Sigmoid colon (tissue), 7 donors: ENCODE measurements around the gene NUCKS1. TPM values are rescaled to one million over a fixed set of nuclear protein-coding genes. Genes with fewer than 3 reads are reported as not detected.

Experiments used
- DNase-seq: peaks from one replicate; pipeline ENCODE4 v3.0.0-alpha.2; 2019
- H3K27ac ChIP-seq, 4 donors: fragments of 200-600 bp; sonication (generic); one replicate each; pipeline ENCODE4 v1.5.1; 2016 to 2019; ENCODE audit warnings: mild to moderate bottlenecking in 1 of 4
- H3K27me3 ChIP-seq, 3 donors: fragments of 200-600 bp; sonication (generic); one replicate each; pipeline ENCODE4 v1.5.1; 2019; ENCODE audit warnings: mild to moderate bottlenecking in 1 of 3
- H3K36me3 ChIP-seq, 4 donors: fragments of 200-600 bp; sonication (generic); one replicate each; pipeline ENCODE4 v1.5.1; 2016 to 2019
- H3K4me1 ChIP-seq, 4 donors: fragments of 200-600 bp; sonication (generic); one replicate each; pipeline ENCODE4 v1.5.1; 2017 to 2019
- H3K4me3 ChIP-seq, 4 donors: fragments of 200-600 bp; sonication (generic); one replicate each; pipeline ENCODE4 v1.5.1; 2017 to 2019; ENCODE audit warnings: mild to moderate bottlenecking in 2 of 4, moderate library complexity in 1 of 4
- H3K9me3 ChIP-seq, 4 donors: fragments of 200-600 bp in 3 of 4; sonication (generic) in 3 of 4; one replicate each; pipeline versions ENCODE4 v1.5.1 to v1.6.1; 2013 to 2019
- CTCF ChIP-seq, 4 experiments: fragments of 450-650 bp in 3 of 4; fragments of 200-600 bp in 1 of 4; IDR thresholded peaks; one replicate each; pipeline ENCODE4 v1.5.1; 2016 to 2019; ENCODE audit warnings: antibody characterized with exemption in 4 of 4, mild to moderate bottlenecking in 3 of 4, moderate library complexity in 2 of 4
- EP300 ChIP-seq, 4 donors: sonication (generic); formaldehyde crosslinking; IDR thresholded peaks; one replicate each; pipeline ENCODE4 v1.6.1; 2017; ENCODE audit warnings: antibody characterized with exemption in 4 of 4
- POLR2A ChIP-seq, 2 donors: fragments of 450-650 bp; IDR thresholded peaks; one replicate each; pipeline ENCODE4 v1.6.1; 2016; ENCODE audit warnings: antibody characterized with exemption in 2 of 2, mild to moderate bottlenecking in 2 of 2, moderate library complexity in 2 of 2
- POLR2AphosphoS5 ChIP-seq, 4 donors: sonication (generic); formaldehyde crosslinking; IDR thresholded peaks; one replicate each; pipeline ENCODE4 v1.6.1; 2017; ENCODE audit warnings: antibody characterized with exemption in 4 of 4
- WGBS, 2 donors: extraction: QIAGEN DNeasy Blood & Tissue Kit; methylation state at CpG; one replicate each; pipeline ENCODE4 v1.1.7; 2013; 5-methylcytosine and 5-hydroxymethylcytosine counted together
- intact Hi-C: fragments of 100-400 bp; cut with DNase I; formaldehyde crosslinking; loops from one replicate; pipeline ENCODE4 v1.15.1; 2023
- polyA plus RNA-seq, 3 donors: library from polyadenylated mRNA; stranded (reverse); fragments of 200-250 nt; gene quantifications; one replicate each; pipeline ENCODE4 v1.2.3, GENCODE V29; 2013
- total RNA-seq, 4 donors: library from RNA; depleted of rRNA; stranded (reverse); fragments of >200 nt; gene quantifications; one replicate each; pipeline ENCODE4 v1.1.0, GENCODE V29; 2016
- donor health status: healthy with polysubstance abuse.
- donor health status: Bipolar disorder and iron deficiency.
- donor health status: healthy.

NUCKS1 gene
- total and polyA plus RNA-seq, 7 donors: 22.2 to 112 (median 88.9) TPM

- intact Hi-C loops: loop anchor here (2.0 kb wide), 1 partner anchor 52 kb away; no protein-coding TSS in a partner anchor
- H3K4me3 ChIP-seq: no peak overlapping the region
- H3K27me3 ChIP-seq: no peaks in the 10 kb centered on the region
- no peak overlapping the region for H3K27ac ChIP-seq
- WGBS, 2 donors: 35 to 64% methylated on average over 1 of the region's 1 CpG
- peaks cover 0 to 23% (median 10%) of the 10 kb centered on the region in 4 donors for H3K4me1 ChIP-seq
- peaks cover 0 to 26% (median 3%) of the 10 kb centered on the region in 4 donors for H3K36me3 ChIP-seq
- TF ChIP-seq POLR2AphosphoS5 (IDR thresholded peaks at IDR 0.05) (no peak), EP300 (IDR thresholded peaks at IDR 0.05) (no peak), POLR2A (IDR thresholded peaks at IDR 0.05) (no peak), CTCF (IDR thresholded peaks at IDR 0.05) (no peak)
- H3K9me3 ChIP-seq: no peaks in the 10 kb centered on the region
- DNase-seq: no peak
Observed at GRCh38 chr1:205710201-205711062, 39.5 kb downstream of the NUCKS1 start.

- Histone ChIP-seq H3K4me3 (no peak overlapping the region), H3K4me1 (peaks cover 0 to 23% (median 10%) of the 10 kb centered on the region in 4 donors), H3K27ac (no peak overlapping the region), H3K36me3 (peaks cover 0 to 18% (median 0%) of the 10 kb centered on the region in 4 donors), H3K27me3 (no peaks in the 10 kb centered on the region), H3K9me3 (no peaks in the 10 kb centered on the region)
- no peak for DNase-seq
- intact Hi-C loops: loop anchor here (2.0 to 5.0 kb wide), 2 partner anchors 51 to 117 kb away; no protein-coding TSS in a partner anchor
- WGBS, 2 donors: 86 to 87% methylated on average over 2 of the region's 2 CpGs
- TF ChIP-seq CTCF (IDR thresholded peaks at IDR 0.05) (no peak), POLR2A (IDR thresholded peaks at IDR 0.05) (no peak), POLR2AphosphoS5 (IDR thresholded peaks at IDR 0.05) (no peak), EP300 (IDR thresholded peaks at IDR 0.05) (no peak)
Observed at GRCh38 chr1:205709640-205710039, 40.3 kb downstream of the NUCKS1 start.

- WGBS, 2 donors: 42 to 57% methylated on average over 4 of the region's 4 CpGs
- intact Hi-C loops: loop anchor here (5.0 kb wide), 1 partner anchor 117 kb away; no protein-coding TSS in a partner anchor
- H3K27ac ChIP-seq: no peak overlapping the region
- H3K4me3 ChIP-seq: no peak overlapping the region
- no peaks in the 10 kb centered on the region for H3K9me3 ChIP-seq
- H3K36me3 ChIP-seq: peaks cover 0 to 13% (median 0%) of the 10 kb centered on the region in 4 donors
- TF ChIP-seq POLR2A (IDR thresholded peaks at IDR 0.05): no peak
- no peak for TF ChIP-seq CTCF (IDR thresholded peaks at IDR 0.05)
- H3K4me1 ChIP-seq: peaks cover 0 to 23% (median 8%) of the 10 kb centered on the region in 4 donors
- no peak for DNase-seq
- H3K27me3 ChIP-seq: no peaks in the 10 kb centered on the region
Observed at GRCh38 chr1:205709059-205709398, 41.0 kb downstream of the NUCKS1 start.

- peaks cover 0 to 13% (median 3%) of the 10 kb centered on the region in 4 donors for H3K4me1 ChIP-seq
- H3K9me3 ChIP-seq: no peaks in the 10 kb centered on the region
- H3K27me3 ChIP-seq: no peaks in the 10 kb centered on the region
- 81 to 92% methylated on average over 6 of the region's 6 CpGs for WGBS, 2 donors
- H3K36me3 ChIP-seq: peaks cover 0 to 13% (median 0%) of the 10 kb centered on the region in 4 donors
- H3K27ac ChIP-seq: no peak overlapping the region
- intact Hi-C loops: loop anchor here (5.0 kb wide), 1 partner anchor 115 kb away; no protein-coding TSS in a partner anchor
- no peak for DNase-seq
- no peak for TF ChIP-seq POLR2AphosphoS5 (IDR thresholded peaks at IDR 0.05)
- TF ChIP-seq CTCF (IDR thresholded peaks at IDR 0.05): no peak
- TF ChIP-seq EP300 (IDR thresholded peaks at IDR 0.05): no peak
- no peak for TF ChIP-seq POLR2A (IDR thresholded peaks at IDR 0.05)
- H3K4me3 ChIP-seq: no peak overlapping the region
Observed at GRCh38 chr1:205706601-205707502, 43.1 kb downstream of the NUCKS1 start.
